Loucy (cell line): ENCODE results near the gene PAWR.
"Not testable (repeated sequence)": the region's sequence is repeated elsewhere in the genome, so short reads cannot be mapped to it uniquely, and the experiment has no call there.

Experiments used
- CTCF ChIP-seq: fragments of 200-600 bp; sonication (generic); conservative IDR thresholded peaks from 2 replicates; pipeline ENCODE4 v1.5.1; 2014; ENCODE audit warnings: mild to moderate bottlenecking, antibody characterized with exemption, low read length
- EZH2phosphoT487 ChIP-seq: fragments of 200-600 bp; IDR thresholded peaks from 2 replicates; pipeline ENCODE4 v1.6.1; 2018; ENCODE audit warnings: antibody characterized with exemption, mild to moderate bottlenecking, moderate library complexity, borderline replicate concordance

- TF ChIP-seq CTCF, EZH2phosphoT487: not testable (repeated sequence)
Observed at GRCh38 chr12:79646843-79647242, 43.9 kb downstream of the PAWR start.
